Mammary epithelial cell (primary cell): Measurements from ENCODE around the gene RTN3.

ENCODE experiments used
- EZH2 ChIP-seq: IDR thresholded peaks from 2 replicates; pipeline ENCODE4 v1.6.1; 2012; ENCODE audit warnings: low read length, inconsistent platforms, borderline replicate concordance
- TF ChIP-seq, protein P1 (sequence below), 2 donors: IDR thresholded peaks in 1 of 2; conservative IDR thresholded peaks in 1 of 2; 2 replicates each; pipeline ENCODE4 v1.5.1; 2011 to 2012; ENCODE audit warnings: inconsistent platforms in 2 of 2, low read length in 2 of 2, mild to moderate bottlenecking in 2 of 2, control low read depth in 1 of 2, low read depth in 1 of 2; ENCODE audit not compliant: insufficient read depth in 1 of 2; ENCODE audit errors: extremely low read depth in 1 of 2

DNA sequence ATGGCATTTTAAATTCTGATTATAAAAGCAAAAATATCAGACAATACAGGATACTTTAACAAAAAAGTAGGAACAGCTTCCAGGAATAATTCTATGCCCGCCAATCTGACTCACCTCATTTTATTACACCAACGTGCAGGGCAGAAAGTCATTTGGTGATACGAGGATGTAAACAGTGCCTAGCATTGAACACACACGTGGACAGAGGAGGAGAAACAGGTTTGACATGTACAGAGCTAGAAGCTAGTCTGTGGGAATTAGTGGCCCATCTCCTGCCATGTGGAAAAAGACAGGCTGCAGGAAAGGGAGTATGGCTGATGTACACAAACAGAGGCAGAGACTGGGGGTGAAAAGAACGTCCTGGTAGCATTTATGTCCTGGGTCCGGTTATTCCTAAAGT, 123.0 kb downstream of the RTN3 start:
- TF ChIP-seq, protein P1, sequence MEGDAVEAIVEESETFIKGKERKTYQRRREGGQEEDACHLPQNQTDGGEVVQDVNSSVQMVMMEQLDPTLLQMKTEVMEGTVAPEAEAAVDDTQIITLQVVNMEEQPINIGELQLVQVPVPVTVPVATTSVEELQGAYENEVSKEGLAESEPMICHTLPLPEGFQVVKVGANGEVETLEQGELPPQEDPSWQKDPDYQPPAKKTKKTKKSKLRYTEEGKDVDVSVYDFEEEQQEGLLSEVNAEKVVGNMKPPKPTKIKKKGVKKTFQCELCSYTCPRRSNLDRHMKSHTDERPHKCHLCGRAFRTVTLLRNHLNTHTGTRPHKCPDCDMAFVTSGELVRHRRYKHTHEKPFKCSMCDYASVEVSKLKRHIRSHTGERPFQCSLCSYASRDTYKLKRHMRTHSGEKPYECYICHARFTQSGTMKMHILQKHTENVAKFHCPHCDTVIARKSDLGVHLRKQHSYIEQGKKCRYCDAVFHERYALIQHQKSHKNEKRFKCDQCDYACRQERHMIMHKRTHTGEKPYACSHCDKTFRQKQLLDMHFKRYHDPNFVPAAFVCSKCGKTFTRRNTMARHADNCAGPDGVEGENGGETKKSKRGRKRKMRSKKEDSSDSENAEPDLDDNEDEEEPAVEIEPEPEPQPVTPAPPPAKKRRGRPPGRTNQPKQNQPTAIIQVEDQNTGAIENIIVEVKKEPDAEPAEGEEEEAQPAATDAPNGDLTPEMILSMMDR (conservative IDR thresholded peaks at IDR 0.05 in 1 of 2, IDR thresholded peaks at IDR 0.05 in 1 of 2; ENCODE audit: extremely low read depth in 1 of 2, insufficient read depth in 1 of 2, low read depth in 1 of 2, low read length in 2 of 2), result no peak
- TF ChIP-seq EZH2, result no peak
